GM12865 (cell line): ENCODE measurements around the gene PABPC5.

Experiments
- DNase-seq: peaks from one replicate; pipeline ENCODE4 v3.0.0; 2010; ENCODE audit warnings: low read depth
- H3K4me3 ChIP-seq: 2 replicates; pipeline ENCODE4 v1.5.1; 2011; ENCODE audit warnings: mild to moderate bottlenecking, low read depth, low read length, control low read depth
- TF ChIP-seq, protein P1 (sequence below): IDR thresholded peaks from 2 replicates; pipeline ENCODE4 v1.5.1; 2011; ENCODE audit warnings: low read length, control low read depth, low read depth, inconsistent platforms; ENCODE audit not compliant: insufficient read depth; ENCODE audit errors: missing control alignments

PABPC5 gene

DNA sequence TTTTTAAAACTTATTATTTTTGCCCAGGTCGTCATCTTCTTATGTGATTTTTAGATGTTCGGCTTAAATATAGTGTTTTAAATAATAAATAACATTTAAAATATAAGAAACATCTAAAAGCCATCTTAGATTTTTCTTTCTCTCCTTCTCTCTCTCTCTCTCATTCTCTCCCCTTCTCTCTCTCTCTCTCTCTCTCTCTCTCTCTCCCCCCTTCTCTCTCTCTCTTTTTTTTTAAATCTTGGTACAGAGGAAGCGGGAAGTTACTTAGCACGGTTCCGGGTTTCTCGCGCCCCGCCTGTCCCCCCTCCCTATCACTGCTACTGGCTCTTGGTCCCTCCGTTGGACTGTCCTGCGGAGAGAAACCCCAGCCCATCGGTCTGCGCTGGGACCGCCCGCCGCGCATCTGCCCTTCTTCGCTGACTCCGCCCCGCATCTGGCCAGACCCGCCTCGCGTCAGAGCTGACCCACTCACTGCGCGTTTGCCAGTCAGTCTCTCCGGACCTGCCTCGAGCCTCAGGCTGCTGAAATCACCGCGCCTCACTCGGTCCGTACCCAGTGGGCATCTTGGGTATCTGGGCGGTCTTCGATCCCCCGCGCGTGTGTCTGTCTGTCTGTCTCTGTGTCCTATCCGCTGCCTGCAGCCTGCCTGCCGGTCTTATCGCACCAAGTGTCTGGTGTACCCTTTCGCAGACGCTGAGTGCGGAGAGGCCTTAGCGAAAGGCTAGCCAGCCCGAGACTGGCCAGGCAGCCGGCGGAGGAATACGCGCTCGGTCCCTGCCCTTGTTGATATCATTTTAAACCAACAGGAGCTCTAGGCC lies at the start of gene PABPC5:
Gene PABPC5, plus strand, starts transcription at position 489 of the 818 bp plus-strand sequence. CDS start 739 bp downstream, outside the sequence.
- DNase-seq = no peak
- no peak within 1 kb of the TSS for H3K4me3 ChIP-seq
- TF ChIP-seq, protein P1, sequence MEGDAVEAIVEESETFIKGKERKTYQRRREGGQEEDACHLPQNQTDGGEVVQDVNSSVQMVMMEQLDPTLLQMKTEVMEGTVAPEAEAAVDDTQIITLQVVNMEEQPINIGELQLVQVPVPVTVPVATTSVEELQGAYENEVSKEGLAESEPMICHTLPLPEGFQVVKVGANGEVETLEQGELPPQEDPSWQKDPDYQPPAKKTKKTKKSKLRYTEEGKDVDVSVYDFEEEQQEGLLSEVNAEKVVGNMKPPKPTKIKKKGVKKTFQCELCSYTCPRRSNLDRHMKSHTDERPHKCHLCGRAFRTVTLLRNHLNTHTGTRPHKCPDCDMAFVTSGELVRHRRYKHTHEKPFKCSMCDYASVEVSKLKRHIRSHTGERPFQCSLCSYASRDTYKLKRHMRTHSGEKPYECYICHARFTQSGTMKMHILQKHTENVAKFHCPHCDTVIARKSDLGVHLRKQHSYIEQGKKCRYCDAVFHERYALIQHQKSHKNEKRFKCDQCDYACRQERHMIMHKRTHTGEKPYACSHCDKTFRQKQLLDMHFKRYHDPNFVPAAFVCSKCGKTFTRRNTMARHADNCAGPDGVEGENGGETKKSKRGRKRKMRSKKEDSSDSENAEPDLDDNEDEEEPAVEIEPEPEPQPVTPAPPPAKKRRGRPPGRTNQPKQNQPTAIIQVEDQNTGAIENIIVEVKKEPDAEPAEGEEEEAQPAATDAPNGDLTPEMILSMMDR = no peak

DNA sequence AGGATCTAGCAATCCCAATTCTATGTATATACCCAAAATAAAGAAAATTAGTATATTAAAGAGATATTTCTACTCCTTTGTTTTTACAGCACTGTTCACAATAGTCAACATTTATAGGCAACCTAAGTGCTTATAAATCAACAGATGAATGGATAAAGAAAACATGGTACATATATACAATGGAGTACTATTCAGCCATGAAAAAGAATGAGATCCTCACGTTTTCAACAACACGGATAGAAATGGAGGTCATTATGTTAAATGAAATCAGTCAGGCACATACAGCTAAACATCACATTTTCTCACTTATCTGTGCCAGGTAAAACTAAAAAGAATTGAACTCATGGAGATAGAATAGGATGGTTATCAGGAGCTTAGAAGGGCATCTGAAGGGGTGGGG lies 45.6 kb upstream of the PABPC5 start:
- TF ChIP-seq, protein P1 = no peak
- no peak for DNase-seq
- no peak overlapping the region for H3K4me3 ChIP-seq

DNA sequence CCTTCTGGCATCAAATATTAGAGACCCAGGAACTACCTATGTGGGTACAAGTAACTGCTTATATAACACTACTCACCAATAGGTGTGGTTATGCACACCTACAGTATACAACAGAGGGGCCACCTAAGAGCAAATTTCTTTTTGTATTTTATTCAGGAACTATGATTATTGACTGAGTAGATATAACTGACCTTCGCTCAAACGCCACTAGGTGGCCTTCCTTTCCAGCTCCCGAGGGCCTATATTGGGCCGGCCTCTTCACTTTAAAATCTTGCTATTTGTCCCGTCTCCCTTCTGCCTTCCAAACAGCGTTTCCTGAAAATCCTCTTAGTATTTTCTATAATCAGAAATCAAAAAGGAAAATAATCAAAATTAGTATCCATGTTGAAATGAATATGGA lies 19.9 kb upstream of the PABPC5 start:
- TF ChIP-seq, protein P1 = no peak
- DNase-seq = no peak

DNA sequence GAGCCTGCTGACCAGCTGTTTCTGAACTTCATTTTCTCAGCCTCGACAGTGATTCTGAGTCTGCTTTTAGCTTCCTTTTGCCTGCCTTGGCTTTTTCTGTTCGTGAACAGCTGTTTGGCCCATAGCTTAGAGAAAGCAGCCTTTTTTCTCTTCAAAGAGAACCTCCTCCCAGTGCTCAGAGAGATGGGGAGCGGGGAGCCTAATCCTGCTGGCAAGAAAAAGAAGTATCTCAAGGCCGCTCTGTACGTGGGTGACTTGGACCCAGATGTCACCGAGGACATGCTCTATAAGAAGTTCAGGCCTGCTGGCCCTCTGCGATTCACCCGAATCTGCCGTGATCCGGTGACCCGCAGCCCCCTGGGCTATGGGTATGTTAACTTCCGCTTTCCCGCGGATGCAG lies 756 bp downstream of the PABPC5 start:
- DNase-seq = no peak
- TF ChIP-seq, protein P1 = no peak
- H3K4me3 ChIP-seq = no peak overlapping the region

More for the DNA sequence above, 19.9 kb upstream of the PABPC5 start:
- no peak overlapping the region for H3K4me3 ChIP-seq
